Loucy (cell line): Measurements from ENCODE around the gene GPC5.

Source experiments
- EZH2phosphoT487 ChIP-seq: fragments of 200-600 bp; IDR thresholded peaks from 2 replicates; pipeline ENCODE4 v1.6.1; 2018; ENCODE audit warnings: antibody characterized with exemption, mild to moderate bottlenecking, moderate library complexity, borderline replicate concordance
- TF ChIP-seq, protein P1 (sequence below): fragments of 200-600 bp; sonication (generic); conservative IDR thresholded peaks from 2 replicates; pipeline ENCODE4 v1.5.1; 2014; ENCODE audit warnings: mild to moderate bottlenecking, antibody characterized with exemption, low read length

GRCh38 chr13:91539286-91540157, 141.1 kb downstream of the GPC5 start:
- TF ChIP-seq, protein P1, sequence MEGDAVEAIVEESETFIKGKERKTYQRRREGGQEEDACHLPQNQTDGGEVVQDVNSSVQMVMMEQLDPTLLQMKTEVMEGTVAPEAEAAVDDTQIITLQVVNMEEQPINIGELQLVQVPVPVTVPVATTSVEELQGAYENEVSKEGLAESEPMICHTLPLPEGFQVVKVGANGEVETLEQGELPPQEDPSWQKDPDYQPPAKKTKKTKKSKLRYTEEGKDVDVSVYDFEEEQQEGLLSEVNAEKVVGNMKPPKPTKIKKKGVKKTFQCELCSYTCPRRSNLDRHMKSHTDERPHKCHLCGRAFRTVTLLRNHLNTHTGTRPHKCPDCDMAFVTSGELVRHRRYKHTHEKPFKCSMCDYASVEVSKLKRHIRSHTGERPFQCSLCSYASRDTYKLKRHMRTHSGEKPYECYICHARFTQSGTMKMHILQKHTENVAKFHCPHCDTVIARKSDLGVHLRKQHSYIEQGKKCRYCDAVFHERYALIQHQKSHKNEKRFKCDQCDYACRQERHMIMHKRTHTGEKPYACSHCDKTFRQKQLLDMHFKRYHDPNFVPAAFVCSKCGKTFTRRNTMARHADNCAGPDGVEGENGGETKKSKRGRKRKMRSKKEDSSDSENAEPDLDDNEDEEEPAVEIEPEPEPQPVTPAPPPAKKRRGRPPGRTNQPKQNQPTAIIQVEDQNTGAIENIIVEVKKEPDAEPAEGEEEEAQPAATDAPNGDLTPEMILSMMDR, result no peak
- TF ChIP-seq EZH2phosphoT487, result no peak
